ENCODE data around the gene NME7.
A peak's percentile ranks its signal among the peaks of the same experiment; 100 is the strongest.
"Not testable (repeated sequence)": the region's sequence is repeated elsewhere in the genome, so short reads cannot be mapped to it uniquely, and the experiment has no call there.

Gene NME7

GRCh38 chr1:169367686-169368405 lies at the start of gene NME7, which contains the start of gene BLZF1:
Gene NME7 (minus strand): TSS chr1:169367797. CDS start chr1:169367710, 87 bp downstream.
Gene BLZF1 (plus strand): TSS chr1:169368195. CDS start chr1:169369523, 1,328 bp downstream.
- DNase-seq = peak; percentile 98

- no peak for DNase-seq
Observed at GRCh38 chr1:169414952-169415351, 47.4 kb upstream of the NME7 start.

GRCh38 chr1:169408340-169408739 lies 40.7 kb upstream of the NME7 start:
- not testable (repeated sequence) for DNase-seq

GRCh38 chr1:169402578-169402977 lies 35.0 kb upstream of the NME7 start:
- DNase-seq = not testable (repeated sequence)

DNA sequence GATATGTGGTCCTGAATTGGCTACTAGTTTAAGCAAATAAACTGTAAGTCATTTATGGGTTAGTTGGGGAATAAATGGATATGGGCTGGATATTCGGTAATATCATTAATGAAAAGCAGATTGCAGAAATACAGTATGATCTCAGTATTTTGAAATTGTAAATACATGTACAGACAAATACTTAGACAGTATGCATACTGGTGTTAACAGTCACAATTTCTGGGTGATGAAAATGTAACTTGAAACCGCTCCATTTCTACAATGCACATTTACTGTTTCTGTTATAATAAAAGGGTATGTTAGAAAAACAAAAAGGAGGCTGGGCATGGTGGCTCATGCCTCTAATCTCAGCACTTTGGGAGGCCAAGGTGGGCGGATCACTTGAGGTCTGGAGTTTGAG lies 28.4 kb upstream of the NME7 start:
- no peak for DNase-seq

- DNase-seq = no peak
Observed at GRCh38 chr1:169392406-169392805, 24.8 kb upstream of the NME7 start.

DNA sequence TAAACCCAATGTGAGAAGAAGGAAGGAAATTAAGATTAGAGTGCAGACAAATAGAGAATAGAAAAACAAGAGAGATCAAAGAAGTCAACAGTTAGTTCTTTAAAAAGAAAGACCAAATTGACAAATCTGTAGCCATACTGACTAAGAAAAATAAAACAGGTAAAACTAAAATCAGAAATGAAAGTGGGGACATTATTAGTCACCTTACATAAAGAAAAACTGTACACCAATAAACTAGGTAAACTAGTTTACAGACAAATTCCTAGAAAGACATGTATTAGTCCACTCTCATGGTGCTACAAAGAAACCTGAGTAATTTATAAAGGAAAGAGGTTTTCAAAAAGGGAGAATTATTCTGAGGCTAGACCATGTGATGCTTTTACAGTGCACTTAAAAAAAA lies 22.7 kb upstream of the NME7 start:
- no peak for DNase-seq

DNA sequence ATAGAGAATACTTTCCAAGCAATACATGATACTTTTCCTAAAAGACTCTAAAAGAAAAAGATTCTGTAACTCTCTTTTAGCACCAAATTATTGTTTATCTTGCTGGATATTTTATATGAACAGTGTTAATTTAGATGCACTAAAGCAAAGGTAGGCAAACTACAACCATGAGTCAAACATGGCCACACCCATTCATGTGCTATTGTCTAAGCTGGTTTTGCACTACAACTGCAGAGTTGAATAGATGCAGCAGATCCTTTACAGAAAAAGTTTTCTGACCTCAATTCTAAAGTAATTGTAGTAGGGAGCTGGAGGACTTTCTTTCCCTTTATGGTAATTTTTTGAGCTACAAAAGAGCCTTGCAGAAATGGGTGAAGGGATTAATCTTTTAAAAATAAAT lies 19.8 kb upstream of the NME7 start:
- no peak for DNase-seq

- no peak for DNase-seq
Observed at GRCh38 chr1:169383449-169383848, 15.9 kb upstream of the NME7 start.

- DNase-seq = no peak
Observed at GRCh38 chr1:169381162-169381561, 13.6 kb upstream of the NME7 start.

DNA sequence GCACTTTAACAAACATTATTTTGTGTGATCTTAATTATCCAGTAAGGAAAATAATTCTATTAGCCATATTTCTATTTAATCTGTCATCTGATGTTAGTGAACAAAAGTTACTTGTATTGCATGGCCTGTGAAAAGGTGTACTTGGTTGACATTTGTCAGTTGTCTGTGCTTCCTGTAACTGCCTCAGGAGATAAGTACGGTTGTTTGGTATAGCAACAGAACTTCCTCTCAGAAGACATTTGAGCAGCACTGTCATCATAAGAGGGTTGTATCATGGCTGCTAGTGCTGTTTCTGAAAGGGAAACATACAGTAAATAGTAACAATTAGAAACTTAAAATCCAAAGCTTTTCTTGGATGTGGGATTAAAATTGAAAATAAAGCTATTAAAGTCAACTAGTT lies 3.8 kb upstream of the NME7 start:
- no peak for DNase-seq

DNA sequence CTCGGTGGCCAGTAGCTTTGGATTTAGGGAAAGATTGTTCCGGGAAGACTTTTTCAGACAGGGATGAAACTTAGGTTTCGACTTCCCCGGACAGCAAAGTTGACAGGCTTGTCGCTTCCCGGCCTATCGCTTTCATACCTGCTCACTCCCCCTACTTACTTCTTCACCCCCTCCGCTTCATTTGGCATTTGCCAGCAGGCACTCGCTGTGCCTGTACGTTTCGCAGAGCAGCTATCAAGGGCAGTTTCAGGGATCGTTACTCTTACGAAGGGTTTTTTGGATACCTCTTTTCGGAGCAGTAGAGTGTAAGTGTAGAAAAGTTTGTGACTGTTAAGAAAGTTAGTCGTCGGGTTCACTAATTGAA lies 791 bp upstream of the NME7 start:
- DNase-seq = peak; percentile 27

GRCh38 chr1:169367096-169367685 lies 406 bp downstream of the NME7 start:
- no peak for DNase-seq

- DNase-seq = no peak
Observed at GRCh38 chr1:169364948-169365347, 2.6 kb downstream of the NME7 start.

GRCh38 chr1:169363046-169363730 lies 4.4 kb downstream of the NME7 start:
- DNase-seq = peak; percentile 6

DNA sequence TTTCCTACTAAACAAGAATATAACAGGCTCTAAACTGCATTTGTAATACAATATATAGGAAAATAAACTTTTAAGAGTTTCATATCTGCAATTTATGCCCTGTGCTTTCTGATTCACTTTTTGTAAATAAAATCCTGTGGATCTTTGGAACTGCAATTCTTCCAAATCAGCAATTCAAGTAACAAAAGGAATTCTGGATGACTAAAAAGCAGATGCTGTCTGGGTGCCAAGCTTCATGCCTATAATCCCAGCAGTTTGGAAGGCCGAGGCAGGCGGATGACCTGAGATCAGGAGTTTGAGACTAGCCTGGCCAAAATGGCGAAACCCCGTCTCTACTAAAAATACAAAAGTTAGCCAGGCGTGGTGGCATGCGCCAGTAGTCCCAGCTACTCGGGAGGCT lies 6.3 kb downstream of the NME7 start:
- DNase-seq = no peak

DNA sequence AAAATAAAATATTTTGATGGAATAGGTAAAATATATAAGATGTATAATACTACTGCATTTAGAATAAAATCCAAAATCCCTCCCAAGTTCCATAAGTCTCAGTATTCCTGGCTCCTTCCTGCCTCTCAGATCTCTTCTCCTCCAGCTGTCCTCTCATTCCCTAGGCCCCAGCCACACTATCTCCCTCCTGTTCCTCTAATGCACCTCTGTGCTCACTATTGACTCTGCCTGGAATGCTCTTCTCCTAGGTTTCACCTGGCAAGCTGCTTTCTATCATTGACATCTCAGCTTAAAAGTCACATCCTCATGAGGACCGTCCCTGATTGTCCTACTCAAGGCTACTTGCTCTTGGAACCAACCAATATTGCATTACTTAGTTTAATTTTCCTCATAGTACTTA lies 7.2 kb downstream of the NME7 start:
- no peak for DNase-seq

DNA sequence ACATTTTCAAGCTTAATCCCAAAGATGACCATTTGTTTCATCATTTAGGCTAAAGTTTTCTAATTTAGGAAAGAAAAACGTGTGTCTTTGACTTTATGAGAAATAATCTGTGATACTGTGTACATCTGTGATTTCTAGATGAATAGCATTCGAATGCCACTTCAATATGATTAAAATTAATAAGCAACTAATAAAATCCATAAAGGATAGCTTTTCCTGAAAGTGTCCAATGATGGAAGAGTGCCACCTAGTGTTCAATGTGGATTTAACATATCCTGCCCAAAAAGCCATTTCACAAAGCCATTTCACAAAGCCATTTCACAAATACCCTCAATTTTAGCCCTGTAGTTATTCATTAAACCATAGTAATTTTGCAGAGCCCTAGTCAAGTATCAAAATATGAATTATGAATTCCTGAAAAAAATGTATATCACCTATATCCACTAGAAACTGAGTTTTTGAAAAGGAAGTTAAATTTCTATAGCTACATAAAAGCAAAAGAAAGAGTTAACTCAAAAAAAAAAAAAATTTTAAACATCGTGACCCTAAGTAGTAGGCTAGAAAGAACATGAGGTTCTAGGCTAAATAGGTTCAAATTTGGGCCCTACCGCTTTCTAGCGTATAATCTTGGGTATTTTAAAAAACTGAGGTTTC lies 19.1 kb downstream of the NME7 start:
- peak; percentile 24 for DNase-seq

GRCh38 chr1:169347688-169348382 lies 19.8 kb downstream of the NME7 start:
- no peak for DNase-seq

DNA sequence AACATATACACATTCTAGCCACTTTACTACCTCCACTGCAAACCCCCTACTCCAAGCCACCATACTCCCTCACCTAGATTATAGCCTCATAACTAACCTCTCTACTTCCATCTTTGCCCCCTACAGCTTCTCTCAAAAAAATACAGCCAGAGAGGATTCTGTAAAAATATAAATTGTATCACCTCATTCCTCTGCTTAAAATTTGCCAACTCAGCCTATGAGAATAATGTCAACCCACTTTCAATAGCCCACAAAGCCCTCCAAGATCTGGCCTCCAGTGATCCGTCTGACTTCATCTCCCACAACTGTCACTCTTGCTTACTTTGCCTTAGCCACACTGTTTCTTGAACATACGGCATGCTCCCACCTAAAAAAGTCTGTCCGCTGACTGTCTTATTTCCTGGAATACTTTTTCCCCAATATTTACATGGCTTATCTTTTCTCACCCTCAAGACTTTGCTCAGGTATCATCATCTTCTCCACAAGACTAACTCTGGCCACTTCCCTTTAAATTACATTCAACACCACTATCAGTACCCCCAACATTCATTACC lies 21.5 kb downstream of the NME7 start:
- DNase-seq = no peak

DNA sequence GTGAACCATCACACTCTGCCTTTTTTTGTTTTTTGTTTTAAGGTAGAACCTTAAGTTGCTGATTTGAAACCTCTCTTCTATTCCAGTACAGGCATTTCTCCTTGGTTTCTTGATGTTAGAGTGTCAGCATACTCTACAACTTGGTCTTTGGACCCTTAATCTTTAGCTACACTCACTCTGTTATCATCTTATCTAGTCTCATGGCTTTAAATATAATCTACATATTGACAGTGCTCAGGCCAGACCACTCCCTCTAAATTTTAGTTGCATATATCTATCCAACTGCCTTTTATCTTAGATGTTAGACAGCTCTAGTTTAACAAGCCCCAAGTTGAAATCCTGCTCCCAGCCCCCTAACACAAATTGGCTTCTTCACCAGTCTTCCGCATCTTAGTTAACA lies 22.1 kb downstream of the NME7 start:
- no peak for DNase-seq

GRCh38 chr1:169342096-169342495 lies 25.5 kb downstream of the NME7 start:
- DNase-seq = not testable (repeated sequence)

DNA sequence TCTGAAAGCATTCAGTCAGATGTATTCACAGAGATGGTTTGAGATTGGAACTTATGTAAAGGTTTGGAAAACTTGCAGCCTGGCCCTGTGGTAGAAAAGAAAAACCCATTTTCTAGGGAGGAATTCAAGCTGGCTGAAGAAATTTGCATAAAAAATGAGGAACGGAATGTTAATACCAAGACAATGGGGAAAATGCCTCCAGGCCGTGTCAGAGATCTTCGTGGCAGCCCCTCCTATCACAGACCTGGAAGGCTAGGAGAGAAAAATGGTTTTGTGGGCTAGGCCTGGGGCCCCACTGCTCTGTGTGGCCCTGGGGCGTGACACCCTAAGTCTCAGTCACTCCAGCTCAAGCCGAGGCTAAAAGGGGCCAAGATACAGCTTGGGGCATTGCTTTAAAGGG lies 26.7 kb downstream of the NME7 start:
- DNase-seq = no peak
